Fibroblast of peridontal ligament (primary cell): ENCODE results near the gene PPM1L.

ENCODE experiments used
- DNase-seq: peaks from one replicate; pipeline ENCODE4 v3.0.0-alpha.2; 2010; ENCODE audit errors: extremely low read depth

PPM1L gene

DNA sequence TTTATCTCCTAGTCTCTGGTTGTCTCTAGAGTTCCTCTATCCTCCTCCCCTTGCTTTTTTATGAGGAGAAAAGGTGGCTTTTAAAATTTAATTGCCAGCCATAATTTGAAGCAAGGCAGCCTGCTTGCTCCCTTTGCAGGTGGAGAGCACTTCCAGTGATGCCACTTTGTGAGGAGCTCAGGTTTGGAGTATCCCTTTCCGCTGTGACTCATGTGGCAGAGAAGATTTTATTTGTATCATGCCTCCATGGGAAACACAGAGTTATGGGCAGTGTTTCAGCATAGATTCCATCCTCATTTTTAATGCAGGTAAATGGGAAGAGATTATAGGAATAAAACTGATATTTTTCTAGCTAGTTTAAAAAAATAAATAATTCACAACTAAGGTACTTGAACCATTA lies 7.0 kb downstream of the PPM1L start:
- no peak for DNase-seq

- DNase-seq: no peak
These were observed 9.2 kb downstream of the PPM1L start for GRCh38 chr3:160765211-160765610.

- DNase-seq: no peak
These were observed 12.0 kb downstream of the PPM1L start for GRCh38 chr3:160768031-160768430.

GRCh38 chr3:160768918-160769317 lies 12.9 kb downstream of the PPM1L start:
- no peak for DNase-seq

GRCh38 chr3:160771811-160772459 lies 15.9 kb downstream of the PPM1L start:
- no peak for DNase-seq

DNA sequence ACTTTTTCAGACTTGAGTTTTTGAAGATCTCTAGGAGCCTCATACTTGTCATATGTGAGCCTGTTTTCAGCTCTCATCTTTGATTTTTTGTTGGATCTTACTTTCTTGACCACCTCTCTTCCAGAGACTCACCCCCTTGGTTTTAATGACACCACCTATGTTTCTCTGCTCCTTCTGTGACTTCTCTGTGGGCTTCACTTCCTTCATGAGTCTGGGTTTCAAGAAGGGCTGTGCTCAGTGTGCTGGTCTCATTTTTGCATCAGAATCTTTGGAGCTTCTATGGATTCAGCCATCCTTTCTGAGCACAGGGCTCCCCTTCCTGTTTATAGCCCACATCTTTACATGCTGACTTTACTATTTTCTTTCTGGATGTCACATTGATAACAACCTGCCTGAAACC lies 17.7 kb downstream of the PPM1L start:
- DNase-seq: no peak

DNA sequence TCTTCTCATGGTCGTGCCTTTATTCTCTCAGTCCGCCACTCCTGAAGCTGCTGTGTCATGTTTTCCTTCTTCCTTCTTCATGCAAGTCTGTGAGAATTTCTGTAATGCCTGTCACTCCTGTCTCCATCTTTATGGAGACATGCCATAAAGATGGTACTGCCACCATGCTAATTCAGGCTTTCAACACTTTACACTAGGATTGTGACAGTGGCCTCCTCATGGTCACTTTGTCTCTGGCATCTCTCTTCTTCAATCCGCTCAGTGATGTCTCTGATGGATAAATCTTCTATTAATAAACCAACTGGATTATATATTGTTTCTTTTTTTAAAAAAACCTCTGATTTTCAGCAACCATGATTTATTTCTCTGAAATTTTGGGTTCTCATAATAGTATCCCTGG lies 18.1 kb downstream of the PPM1L start:
- DNase-seq: no peak

- no peak for DNase-seq
These were observed 22.4 kb downstream of the PPM1L start for GRCh38 chr3:160778480-160778879.

GRCh38 chr3:160779040-160779439 lies 23.0 kb downstream of the PPM1L start:
- DNase-seq: no peak

GRCh38 chr3:160780245-160780644 lies 24.2 kb downstream of the PPM1L start:
- no peak for DNase-seq

DNA sequence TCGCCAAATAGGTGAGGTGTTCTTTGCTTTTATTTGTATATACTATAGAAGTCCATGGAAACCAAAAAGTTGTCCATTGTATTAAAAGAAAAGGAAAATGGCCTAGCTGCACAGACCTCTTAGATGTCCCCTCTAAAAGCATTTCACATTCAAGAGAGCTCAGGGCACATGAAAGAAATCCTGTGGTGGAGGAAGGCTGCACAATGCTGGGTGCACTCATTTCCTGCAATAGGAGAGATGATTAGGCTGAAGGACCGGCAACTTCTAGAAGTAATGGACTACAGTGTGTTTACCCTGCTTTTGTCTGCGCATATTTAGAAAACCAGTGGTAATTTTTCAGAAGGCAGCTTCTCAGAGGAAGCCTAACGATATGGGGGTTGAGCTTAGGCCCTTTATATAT lies 25.4 kb downstream of the PPM1L start:
- no peak for DNase-seq

DNA sequence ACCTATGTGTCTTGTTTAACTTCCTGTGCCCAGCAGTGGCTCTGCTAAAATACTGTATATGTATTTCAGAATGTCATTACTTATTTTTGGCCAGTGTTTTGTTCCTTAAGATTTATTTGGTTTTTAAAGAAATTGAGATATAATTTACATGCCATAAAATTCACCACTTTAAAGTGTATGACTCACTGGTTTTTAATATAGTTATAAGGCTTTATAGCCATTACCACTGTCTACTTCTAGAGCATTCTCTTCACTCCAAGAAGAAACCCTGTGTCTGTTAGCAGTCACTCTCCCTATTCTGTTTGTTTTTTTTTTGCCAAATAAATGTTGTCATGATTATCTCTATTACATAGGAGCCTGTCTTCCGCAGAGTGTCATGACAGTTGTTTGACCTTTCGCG lies 25.8 kb downstream of the PPM1L start:
- DNase-seq: no peak

DNA sequence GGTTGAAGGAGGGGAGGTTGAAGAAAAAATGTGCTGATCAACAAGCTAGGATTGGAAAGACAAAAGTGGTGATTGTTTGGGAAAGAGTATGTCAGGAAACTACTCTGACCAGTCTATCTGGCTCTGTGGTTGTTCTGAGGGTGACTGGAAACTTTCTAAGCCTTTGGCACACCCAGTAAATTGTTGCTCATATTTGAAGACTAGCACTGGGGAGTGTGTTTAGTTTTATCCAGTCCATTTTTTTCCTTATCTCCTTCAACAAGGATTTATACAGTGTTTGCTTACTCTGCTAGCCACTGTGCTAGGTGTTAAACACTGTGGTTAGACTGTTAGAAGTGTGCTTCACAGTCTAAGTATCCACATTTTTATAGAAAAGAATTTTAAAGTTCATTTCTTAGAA lies 28.8 kb downstream of the PPM1L start:
- no peak for DNase-seq

GRCh38 chr3:160790726-160791125 lies 34.7 kb downstream of the PPM1L start:
- no peak for DNase-seq

DNA sequence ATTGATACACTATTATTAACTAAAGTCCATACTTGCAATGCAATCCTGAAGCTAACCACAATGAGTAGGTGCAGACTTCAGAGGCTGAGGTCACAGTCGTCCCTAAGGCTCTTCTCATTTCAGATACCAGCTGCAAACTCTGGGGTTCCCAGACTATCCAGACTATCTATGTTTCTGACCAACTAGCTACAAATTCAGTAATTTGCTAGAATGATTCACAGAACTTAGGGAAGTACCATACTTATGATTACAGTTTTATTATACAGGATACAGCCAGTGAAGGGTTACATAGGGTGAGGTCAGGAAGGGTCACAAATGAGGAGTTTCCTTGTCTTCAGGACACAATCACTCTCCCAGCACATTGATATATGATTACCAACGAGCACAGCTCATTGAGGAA lies 36.5 kb downstream of the PPM1L start:
- no peak for DNase-seq

DNA sequence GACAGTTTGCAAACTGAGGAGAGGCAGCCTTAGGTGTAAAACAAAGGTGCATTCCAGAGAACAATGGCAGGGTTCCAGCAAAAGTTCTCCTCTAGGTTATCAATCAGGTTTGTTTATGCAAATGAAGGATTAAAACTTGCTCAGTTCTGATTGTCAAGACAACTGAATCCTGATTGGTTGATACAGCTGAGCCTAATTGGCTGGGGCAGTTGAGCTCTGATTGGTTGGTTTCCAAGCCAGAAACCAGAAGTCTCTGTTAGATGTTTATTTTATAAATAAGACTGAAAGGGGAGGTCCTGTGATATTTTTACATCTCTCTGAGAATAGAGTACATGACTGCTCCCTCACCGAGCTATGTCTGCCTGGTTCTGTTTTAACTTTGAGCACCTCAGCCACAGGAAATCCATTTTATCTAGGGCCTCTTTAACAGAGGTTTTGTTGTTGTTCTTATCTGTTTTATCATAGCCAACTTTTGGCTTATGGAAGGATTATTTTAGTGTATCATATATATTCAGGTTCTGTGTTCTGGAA lies 37.8 kb downstream of the PPM1L start:
- DNase-seq: no peak

DNA sequence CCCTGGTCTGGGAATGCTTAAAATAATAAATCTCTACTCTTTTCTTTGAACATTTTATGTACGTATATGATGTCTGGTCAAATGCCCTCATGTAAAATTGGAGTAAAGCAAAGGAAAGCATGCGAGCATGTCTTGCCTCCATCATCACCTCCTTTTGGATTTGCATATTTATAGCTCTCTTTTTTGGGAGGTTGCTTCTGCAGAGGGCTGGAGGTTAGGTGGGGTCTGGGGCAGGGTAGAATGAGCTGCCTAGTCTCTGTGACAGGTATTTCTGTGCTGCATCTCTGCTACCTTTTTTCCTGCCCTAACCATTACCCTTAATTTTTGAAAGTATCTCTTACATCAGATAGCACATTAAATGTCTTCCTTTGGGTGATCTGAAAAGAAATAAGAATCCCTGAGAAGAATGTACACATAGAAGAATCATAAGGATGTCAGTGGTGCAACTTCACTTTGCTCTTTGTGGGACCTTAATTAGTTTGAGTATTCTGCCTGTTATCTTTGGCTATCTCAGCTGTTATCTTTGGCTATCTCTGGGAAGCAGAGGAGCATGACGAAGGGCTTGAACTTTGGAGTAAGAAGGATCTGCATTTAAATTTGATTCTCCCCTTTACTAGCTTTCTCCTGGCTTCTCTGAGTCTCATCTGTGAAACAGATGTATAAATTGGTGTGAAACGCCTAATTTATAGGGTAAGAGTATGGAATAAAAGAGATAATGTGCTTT lies 40.2 kb downstream of the PPM1L start:
- DNase-seq: no peak

DNA sequence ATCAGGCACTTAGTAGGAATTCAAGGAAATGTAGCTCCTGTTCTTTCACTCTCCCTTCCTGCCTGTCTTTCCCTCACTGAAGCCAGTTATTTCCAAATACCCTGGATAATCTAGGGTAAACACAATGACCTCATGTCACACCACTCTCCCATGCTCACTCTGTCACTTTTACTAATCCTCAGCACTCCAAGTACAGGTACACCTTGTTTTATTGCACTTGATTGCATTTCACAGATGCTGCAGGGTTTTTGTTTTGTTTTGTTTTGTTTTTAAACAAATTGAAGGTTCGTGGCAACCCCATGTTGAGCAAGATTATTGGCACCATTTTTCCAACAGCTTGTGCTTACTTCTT lies 40.8 kb downstream of the PPM1L start:
- DNase-seq: no peak

DNA sequence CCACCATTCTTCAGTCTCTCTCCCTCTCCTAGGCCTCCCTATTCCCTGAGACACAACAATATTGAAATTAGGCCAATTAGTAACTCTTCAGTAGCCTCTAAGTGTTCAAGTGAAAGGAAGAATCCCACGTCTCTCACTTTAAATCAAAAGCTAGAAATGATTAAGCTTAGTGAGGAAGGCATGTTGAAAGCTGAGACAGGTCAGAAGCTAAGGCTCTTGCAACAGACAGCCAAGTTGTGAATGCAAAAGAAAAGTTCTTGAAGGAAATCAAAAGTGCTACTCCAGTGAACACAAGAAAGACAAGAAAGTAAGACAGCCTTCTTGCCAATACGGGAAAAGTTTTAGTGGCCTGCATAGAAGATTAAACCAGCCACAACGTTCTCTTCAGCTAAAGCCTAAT lies 41.3 kb downstream of the PPM1L start:
- no peak for DNase-seq

DNA sequence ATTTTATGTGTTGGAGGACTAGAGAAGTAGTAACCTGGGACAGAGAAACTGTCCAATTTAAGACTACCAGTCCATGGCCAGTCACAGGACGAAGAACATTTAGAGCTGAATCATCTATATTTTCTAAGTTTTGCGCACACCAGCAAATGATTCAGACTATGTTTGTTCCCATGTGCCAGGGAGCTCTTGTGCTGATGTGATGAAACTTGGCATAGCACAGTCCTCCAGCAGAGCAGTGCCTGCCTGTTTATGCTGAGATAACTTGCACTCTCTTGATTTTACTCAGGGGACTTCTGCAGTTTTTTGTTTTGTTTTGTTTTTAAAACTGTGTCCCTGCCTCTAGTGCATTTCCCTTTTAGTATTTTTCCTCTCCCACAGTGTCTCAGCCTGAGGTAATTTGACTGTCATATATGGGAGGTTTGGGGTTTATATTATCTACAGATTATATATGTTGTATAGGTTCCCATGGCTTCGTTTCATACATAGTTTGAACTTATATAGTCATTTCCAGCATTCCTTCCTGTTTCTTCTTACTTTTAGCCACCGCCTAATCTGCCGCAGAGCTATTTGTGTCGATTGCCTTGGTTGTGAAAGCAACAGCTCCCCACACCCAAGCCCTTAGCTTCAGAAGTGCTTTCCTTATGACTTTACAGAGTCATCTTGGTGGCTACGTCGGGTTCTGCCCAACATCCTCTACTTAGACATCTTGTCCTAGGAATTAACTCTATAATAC lies 45.5 kb downstream of the PPM1L start:
- peak; percentile 81 for DNase-seq

DNA sequence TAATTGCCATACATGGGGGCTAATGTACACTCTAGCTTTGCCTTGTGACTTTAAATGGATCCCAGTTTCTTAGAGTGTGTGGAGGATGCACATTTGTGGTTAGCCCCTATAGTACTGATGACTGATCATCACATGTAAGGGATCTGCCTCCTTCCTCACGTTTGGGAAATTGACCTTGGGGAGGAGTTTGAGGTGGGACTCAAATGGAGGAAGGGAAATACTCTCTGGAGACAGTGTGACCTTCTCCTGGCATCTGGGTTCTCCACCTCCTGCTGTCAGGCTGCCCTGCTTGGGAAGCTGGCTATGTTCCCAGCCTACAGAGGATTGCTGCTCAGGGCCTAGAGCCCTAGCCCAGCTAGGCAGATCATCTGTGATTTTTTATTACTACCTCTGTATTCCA lies 48.7 kb downstream of the PPM1L start:
- DNase-seq: peak; percentile 20

- DNase-seq: no peak
These were observed 50.1 kb downstream of the PPM1L start for GRCh38 chr3:160806094-160806493.

DNA sequence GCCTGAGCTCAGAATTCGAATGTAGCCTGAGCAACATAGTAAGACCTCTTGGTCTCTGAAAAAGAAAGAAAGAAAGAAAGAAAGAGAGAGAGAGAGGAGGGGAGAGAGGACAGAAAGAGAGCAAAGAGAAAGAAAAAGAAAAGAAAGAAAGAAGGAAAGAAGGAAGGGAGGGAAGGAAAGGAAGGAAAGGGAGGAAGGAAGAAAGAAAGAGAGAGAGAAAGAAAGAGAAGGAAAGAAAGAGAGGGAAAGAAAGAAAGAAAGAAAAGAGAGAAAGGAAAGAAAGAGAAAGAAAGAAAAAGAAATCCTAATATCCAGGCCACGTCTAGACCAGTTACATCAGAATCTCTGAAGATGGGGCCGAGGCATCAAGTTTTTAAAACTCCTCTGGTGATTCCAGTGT lies 50.7 kb downstream of the PPM1L start:
- DNase-seq: no peak
